Stomach (tissue), 4 donors: ENCODE data around the gene ZIC4.

Experiments
- CTCF ChIP-seq, 7 experiments: fragments of 450-650 bp in 4 of 7; fragments of 200-600 bp in 3 of 7; sonication (generic) in 3 of 7; IDR thresholded peaks; one replicate each; pipeline ENCODE4 v1.5.1; 2016 to 2019; ENCODE audit warnings: antibody characterized with exemption in 7 of 7, control low read depth in 2 of 7, mild to moderate bottlenecking in 1 of 7
- POLR2A ChIP-seq, 4 donors: fragments of 450-650 bp; IDR thresholded peaks; one replicate each; pipeline ENCODE4 v1.6.1; 2016; ENCODE audit warnings: antibody characterized with exemption in 4 of 4, control low read depth in 2 of 4, mild to moderate bottlenecking in 1 of 4, moderate library complexity in 1 of 4
- POLR2AphosphoS5 ChIP-seq, 3 donors: sonication (generic); formaldehyde crosslinking; IDR thresholded peaks; one replicate each; pipeline ENCODE4 v1.6.1; 2016; ENCODE audit warnings: antibody characterized with exemption in 3 of 3

GRCh38 chr3:147390589-147391569 is 15.5 kb downstream of the ZIC4 start:
- TF ChIP-seq POLR2A (IDR thresholded peaks at IDR 0.05) = no peak
- TF ChIP-seq POLR2AphosphoS5 (IDR thresholded peaks at IDR 0.05) = no peak
- TF ChIP-seq CTCF (IDR thresholded peaks at IDR 0.05) = no peak
